ENCODE results near the gene CENPQ.

GRCh38 chr6:49464691-49465090 is 1.5 kb downstream of the CENPQ start:
- TF ChIP-seq CTCF (conservative IDR thresholded peaks at IDR 0.05 in 1 of 2, IDR thresholded peaks at IDR 0.05 in 1 of 2; ENCODE audit: low read depth in 1 of 2, low read length in 2 of 2) (no peak), EZH2 (IDR thresholded peaks at IDR 0.05; ENCODE audit: low read length, missing control alignments) (no peak)

Data from fibroblast of lung (primary cell).